ENCODE data around the gene CALB2.

CALB2 gene

DNA sequence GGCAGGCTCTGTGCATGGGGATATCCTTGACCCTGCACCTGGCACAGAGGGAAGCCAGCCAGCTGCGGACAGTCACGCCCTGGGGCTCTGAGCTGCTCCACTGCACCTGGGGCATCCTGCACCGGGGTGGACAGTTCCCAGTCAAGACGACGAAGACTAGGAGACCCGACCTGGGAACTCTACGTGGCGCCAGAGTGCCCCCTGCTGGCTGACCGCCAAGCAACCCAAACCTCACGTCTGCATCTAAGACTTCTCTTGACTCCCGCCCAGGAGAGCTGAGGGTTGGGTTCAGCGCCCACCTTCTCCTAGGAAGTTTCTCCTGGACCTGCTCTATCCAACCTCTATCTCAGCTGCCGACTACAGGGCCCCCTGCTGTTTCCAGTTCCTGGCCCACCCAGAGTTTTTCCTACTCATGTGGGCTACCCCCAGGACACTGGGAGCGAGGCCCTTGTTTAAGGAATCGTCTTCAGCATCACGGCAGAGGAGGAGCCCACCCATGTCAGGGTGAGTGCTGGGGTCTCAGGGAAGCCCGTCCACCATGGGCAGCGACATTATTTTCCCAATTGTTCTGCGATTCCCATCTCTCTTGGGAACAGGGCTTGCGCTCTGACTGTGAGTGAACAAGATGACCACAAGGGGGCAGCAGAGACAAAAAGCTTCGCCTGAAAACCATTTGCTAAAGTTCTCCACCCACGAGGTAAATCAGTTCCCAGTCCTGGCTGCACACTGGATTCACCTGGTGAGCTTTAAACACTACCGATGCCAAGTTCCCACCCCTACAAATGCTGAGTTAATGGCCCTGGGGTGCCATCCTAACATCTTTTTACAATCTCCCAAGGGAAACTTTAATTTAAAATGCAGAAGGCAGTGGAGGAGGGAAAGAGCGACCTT lies 54.0 kb downstream of the CALB2 start:
- peak overlapping the region; percentile 45 for H3K9ac ChIP-seq (ENCODE audit: low read depth, low read length)
- H3K36me3 ChIP-seq (ENCODE audit: insufficient read depth, low read length), result no peaks in the 10 kb centered on the region
- no peaks in the 10 kb centered on the region for H3K4me1 ChIP-seq (ENCODE audit: insufficient read depth, low read length)
- no peaks in the 10 kb centered on the region for H3K9me3 ChIP-seq (ENCODE audit: control insufficient read depth, insufficient read depth, low read length)

DNA sequence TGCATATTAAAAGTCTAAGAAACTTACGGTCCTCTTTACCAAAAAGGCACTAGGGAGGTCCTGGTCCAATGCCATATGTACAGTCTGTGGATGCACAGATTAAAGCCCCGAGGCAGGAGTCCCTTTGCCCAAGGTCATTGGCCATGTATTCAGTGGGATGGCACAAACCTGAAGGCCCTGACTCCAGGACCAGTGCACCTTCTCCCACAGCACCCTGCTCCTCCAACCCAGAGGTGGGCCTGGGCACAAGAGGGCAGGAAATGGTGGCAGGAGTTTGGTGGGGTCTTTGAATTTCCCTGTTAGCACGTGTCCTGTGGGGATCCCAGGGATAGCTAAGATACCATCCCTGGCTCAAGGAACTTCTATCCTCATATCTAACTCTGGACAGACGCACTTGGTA lies 54.8 kb downstream of the CALB2 start:
- H3K4me1 ChIP-seq (ENCODE audit: insufficient read depth, low read length), result no peaks in the 10 kb centered on the region
- no peaks in the 10 kb centered on the region for H3K36me3 ChIP-seq (ENCODE audit: insufficient read depth, low read length)
- H3K9ac ChIP-seq (ENCODE audit: low read depth, low read length), result no peak overlapping the region

DNA sequence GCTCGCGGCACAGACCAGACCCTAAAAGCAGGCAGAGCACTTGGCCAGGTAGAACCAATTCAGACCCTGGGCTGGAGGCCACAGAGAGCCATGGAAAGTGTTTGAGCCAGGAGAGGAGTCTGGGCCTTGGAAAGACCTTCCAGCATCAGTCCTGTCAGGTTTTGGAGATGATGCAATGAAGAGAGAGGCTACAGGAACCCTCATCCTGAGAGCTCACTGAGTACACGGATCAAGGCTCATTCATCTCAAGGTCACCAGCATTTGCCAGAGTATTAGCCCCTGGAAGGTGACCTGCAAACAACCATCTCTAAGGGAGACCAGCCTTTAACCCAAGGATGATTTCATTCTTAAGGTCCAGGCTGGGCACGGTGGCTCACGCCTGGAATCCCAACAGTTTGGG lies 55.5 kb downstream of the CALB2 start:
- Histone ChIP-seq H3K4me1 (ENCODE audit: insufficient read depth, low read length) (no peaks in the 10 kb centered on the region), H3K9me3 (ENCODE audit: control insufficient read depth, insufficient read depth, low read length) (no peaks in the 10 kb centered on the region), H3K36me3 (ENCODE audit: insufficient read depth, low read length) (no peaks in the 10 kb centered on the region), H3K9ac (ENCODE audit: low read depth, low read length) (no peak overlapping the region)

More for the DNA sequence above, 54.8 kb downstream of the CALB2 start:
- H3K9me3 ChIP-seq (ENCODE audit: control insufficient read depth, insufficient read depth, low read length), result no peaks in the 10 kb centered on the region

DNA sequence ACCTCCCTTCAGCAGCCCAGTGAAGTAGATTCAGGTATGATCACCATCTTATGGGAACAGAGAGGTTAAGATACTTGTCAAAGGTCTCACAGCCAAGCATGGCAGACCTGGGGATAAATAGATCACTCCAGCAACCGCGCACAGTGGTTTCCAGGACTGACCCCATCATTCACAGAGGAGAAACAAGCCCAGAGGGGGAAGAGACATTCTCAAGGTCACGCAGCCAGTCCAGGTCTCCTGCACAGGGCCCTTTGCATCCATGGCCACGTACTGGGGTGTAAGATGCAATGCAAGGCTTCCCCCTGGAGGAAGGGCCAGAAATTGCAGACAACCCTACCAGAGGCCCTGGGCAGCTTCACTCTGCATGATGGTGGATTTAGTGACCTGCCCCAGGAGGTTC lies 63.4 kb downstream of the CALB2 start:
- Histone ChIP-seq H3K9ac (ENCODE audit: low read depth, low read length) (no peak overlapping the region), H3K4me1 (ENCODE audit: insufficient read depth, low read length) (no peaks in the 10 kb centered on the region), H3K36me3 (ENCODE audit: insufficient read depth, low read length) (no peaks in the 10 kb centered on the region), H3K9me3 (ENCODE audit: control insufficient read depth, insufficient read depth, low read length) (no peaks in the 10 kb centered on the region)

DNA sequence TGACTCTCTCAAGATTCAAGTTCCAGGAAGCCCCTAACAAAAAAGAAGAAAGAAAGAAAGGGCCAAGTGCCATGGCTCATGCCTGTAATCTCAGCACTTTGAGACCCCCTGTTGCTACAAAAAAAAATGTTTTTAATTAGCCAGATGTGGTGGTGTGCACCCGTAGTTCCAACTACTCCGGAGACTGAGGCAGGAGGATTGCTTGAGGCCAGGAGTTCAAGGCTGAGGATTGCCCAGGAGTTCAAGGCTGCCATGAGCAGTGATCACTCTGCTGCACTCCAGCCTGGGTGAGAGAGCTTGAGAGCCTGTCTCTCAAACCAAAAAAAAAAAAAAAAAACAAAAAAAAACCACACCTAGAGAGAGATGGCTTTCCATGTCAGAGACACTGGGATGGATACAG lies 64.5 kb downstream of the CALB2 start:
- H3K36me3 ChIP-seq (ENCODE audit: insufficient read depth, low read length), result no peaks in the 10 kb centered on the region
- H3K9ac ChIP-seq (ENCODE audit: low read depth, low read length), result no peak overlapping the region
- no peaks in the 10 kb centered on the region for H3K9me3 ChIP-seq (ENCODE audit: control insufficient read depth, insufficient read depth, low read length)
- no peaks in the 10 kb centered on the region for H3K4me1 ChIP-seq (ENCODE audit: insufficient read depth, low read length)

DNA sequence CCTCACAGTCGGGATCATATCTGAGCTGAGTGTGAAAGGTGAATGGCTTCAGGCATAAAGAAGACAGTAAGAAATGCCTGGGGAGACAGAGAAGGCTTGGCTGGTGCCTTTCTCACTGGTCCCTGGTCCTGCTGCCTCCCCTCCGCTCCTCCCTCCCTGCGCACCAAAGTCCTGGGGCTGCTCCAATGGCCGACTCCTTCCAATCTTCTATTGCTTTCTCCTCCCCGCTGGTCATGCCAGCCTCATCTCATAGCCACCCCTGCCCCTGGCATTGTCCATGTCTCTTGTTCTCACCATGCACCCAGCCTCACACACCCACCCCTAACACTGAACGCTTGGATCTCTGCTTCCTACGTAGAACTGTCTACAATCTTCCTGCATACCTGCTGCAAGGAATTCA lies 65.3 kb downstream of the CALB2 start:
- H3K9me3 ChIP-seq (ENCODE audit: control insufficient read depth, insufficient read depth, low read length), result no peaks in the 10 kb centered on the region
- no peaks in the 10 kb centered on the region for H3K4me1 ChIP-seq (ENCODE audit: insufficient read depth, low read length)
- H3K36me3 ChIP-seq (ENCODE audit: insufficient read depth, low read length), result no peaks in the 10 kb centered on the region
- no peak overlapping the region for H3K9ac ChIP-seq (ENCODE audit: low read depth, low read length)

DNA sequence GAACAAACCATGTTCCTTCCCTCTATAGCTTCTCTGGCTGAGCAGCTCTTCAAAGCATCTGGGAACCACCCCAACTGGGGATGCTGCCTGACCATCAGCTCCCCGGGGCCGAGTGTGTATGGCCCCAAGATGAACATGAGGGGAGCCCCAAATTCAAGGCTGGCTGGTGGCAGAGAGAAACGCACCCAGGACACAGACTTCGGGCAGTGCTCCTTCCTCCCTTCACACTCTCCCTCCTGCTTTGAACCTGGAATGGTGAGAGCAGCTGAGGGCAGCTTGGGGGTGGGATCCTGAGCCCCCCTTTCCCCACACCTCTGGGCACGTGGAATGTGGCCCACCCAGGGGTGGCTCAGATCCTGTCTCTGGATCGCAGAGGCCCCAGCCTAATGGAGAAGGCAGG lies 66.1 kb downstream of the CALB2 start:
- Histone ChIP-seq H3K9me3 (ENCODE audit: control insufficient read depth, insufficient read depth, low read length) (no peaks in the 10 kb centered on the region), H3K36me3 (ENCODE audit: insufficient read depth, low read length) (no peaks in the 10 kb centered on the region), H3K4me1 (ENCODE audit: insufficient read depth, low read length) (no peaks in the 10 kb centered on the region), H3K9ac (ENCODE audit: low read depth, low read length) (no peak overlapping the region)

DNA sequence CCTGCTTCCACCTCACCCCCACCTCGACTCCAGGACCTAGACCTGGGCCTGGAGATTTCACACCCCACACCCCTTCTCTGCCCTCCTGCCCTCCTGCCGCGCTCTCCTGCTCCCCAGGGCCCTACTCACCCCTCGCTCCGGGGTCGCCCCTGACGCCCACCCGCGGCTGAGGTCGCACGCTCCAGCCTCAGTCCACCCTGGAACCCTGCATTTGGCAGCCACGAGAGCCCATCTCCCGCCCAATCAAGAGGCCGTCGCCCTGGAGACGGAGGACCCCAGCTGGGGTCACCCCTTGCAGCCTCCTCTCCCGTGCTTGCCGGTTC lies 67.2 kb downstream of the CALB2 start:
- H3K9me3 ChIP-seq (ENCODE audit: control insufficient read depth, insufficient read depth, low read length), result no peaks in the 10 kb centered on the region
- H3K36me3 ChIP-seq (ENCODE audit: insufficient read depth, low read length), result no peaks in the 10 kb centered on the region
- no peaks in the 10 kb centered on the region for H3K4me1 ChIP-seq (ENCODE audit: insufficient read depth, low read length)
- H3K9ac ChIP-seq (ENCODE audit: low read depth, low read length), result peak overlapping the region; percentile 61

DNA sequence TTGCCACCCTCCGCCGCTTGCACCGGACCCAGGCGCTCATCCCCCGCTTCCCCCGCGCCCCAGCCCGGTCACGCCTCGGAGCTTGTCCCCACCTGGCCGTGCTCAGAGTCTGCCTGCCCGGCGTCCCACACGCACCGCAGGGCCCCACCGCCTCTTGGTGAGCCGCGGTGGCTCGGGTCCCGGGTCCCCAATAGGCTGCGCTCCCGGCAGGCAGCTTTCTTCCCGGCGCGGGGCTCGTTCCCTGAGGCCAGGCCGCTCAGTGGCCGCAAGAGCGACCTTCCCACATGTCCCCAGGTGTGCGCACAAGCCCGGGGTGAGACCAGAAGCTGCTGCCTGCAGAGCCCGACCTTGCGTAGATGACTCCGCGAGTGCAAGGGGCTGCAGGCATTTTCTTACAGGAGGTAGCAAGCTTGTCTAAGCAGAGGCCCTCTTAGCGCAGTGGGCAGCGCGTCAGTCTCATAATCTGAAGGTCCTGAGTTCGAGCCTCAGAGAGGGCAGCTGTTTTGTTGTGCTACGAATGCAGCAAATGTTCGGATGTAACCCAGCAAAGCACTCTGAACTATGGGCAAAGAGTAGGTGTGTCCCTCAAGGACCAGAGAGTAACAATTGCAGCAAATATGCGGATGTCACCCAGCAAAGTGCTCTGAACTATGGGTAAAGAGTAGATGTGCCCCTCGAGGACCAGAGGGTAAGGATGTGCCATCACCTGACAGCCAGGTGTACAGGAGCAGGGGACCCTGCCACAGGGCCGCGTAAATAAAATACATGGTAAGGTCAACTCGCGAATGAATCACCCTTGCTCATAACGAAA lies 67.8 kb downstream of the CALB2 start:
- no peaks in the 10 kb centered on the region for H3K9me3 ChIP-seq (ENCODE audit: control insufficient read depth, insufficient read depth, low read length)
- H3K9ac ChIP-seq (ENCODE audit: low read depth, low read length), result peak overlapping the region; percentile 61; the same call in 1 of the 2 replicates
- no peaks in the 10 kb centered on the region for H3K4me1 ChIP-seq (ENCODE audit: insufficient read depth, low read length)
- H3K36me3 ChIP-seq (ENCODE audit: insufficient read depth, low read length), result no peaks in the 10 kb centered on the region

DNA sequence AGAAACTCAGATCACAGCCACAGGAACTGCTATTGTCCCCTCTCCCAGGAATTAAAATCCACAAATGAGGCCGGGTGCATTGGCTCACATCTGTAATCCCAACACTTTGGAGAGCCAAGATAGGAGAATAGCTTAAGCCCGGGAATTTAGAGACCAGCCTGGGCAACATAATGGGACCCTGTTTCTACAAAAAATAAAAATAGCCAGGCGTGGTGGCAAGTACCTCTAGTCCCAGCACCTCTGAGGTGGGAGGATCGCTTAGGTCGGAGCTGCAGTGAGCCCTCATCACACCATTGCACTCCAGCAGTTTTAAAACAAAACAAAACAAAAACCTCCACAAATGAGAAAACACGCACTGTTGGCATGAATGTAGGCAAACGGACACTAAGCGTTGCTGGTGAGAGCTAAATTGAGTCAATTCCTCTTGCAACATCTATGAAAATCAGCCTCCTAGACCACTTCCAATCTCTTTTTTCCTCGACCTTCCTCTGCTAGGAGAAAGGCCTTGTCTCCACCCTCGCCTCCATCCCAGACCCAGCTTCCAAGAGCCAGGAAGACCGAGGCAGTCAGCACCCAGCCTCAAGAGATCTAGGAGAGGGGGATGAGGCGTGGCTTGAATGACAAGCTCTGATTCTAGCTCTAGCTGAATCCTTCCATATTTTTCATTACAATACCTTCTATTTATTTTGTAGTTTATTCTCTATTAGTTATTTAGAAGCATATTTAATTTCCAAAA lies 68.5 kb downstream of the CALB2 start:
- H3K36me3 ChIP-seq (ENCODE audit: insufficient read depth, low read length), result no peaks in the 10 kb centered on the region
- no peaks in the 10 kb centered on the region for H3K4me1 ChIP-seq (ENCODE audit: insufficient read depth, low read length)
- H3K9ac ChIP-seq (ENCODE audit: low read depth, low read length), result peak overlapping the region; percentile 3; the same call in 1 of the 2 replicates
- H3K9me3 ChIP-seq (ENCODE audit: control insufficient read depth, insufficient read depth, low read length), result no peaks in the 10 kb centered on the region

DNA sequence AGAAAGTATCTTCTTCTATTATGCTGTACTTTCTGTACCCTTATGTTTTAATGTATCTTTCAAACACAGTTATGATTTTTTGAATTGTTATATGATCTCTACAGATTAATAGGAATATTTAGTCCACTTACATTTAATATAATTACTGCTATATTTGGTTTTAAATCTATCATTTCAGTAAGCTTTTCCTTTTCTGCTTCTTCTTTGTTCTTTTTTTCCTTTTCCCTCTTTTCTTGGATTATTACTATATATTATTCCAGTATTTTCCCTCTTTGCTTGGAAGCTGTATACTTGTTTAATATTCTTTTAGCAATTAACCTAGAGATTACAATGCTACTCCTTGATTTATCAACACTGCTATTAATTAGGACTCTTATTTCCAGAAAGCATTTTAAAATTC lies 69.9 kb downstream of the CALB2 start:
- no peak overlapping the region for H3K9ac ChIP-seq (ENCODE audit: low read depth, low read length)
- H3K9me3 ChIP-seq (ENCODE audit: control insufficient read depth, insufficient read depth, low read length), result no peaks in the 10 kb centered on the region
- no peaks in the 10 kb centered on the region for H3K36me3 ChIP-seq (ENCODE audit: insufficient read depth, low read length)
- no peaks in the 10 kb centered on the region for H3K4me1 ChIP-seq (ENCODE audit: insufficient read depth, low read length)

DNA sequence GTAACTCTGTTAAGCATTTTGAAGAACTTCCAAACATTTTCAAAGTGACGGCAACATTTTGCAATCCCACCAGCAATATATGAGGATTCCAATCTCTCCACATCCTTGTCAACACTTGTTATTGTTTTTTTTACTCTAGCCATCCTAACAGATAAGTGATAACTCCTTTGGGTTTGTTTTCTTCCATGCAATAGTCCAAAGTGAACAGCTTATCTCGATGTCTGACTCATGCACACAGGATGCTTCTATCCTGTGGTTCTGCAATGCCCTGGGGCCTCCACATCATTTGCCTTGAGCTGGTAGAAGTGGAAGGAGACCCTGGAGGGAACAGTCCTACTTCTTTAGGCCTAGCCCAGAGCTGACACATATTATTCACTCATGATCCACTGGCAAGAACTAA lies 70.4 kb downstream of the CALB2 start:
- H3K9ac ChIP-seq (ENCODE audit: low read depth, low read length), result no peak overlapping the region
- no peaks in the 10 kb centered on the region for H3K4me1 ChIP-seq (ENCODE audit: insufficient read depth, low read length)
- no peaks in the 10 kb centered on the region for H3K36me3 ChIP-seq (ENCODE audit: insufficient read depth, low read length)
- no peaks in the 10 kb centered on the region for H3K9me3 ChIP-seq (ENCODE audit: control insufficient read depth, insufficient read depth, low read length)

DNA sequence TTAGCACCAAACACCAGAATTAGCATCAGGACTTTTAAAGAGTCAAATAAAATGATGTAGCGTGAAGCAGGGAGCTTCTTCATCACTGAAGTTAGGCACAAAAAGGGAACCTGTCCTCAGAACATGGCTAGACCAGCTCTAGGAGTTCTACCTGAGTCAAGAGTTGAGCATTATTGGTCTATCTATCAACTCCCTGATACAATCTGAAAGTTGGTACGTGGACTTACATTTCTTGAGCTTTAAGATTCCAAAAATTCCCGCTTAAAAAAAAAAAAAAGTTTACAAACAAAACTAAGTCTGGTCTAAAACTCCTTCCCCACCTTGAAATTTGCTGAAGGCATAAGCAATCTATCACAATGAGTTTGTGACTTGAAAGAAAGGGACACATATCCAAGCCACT lies 71.1 kb downstream of the CALB2 start:
- H3K9ac ChIP-seq (ENCODE audit: low read depth, low read length), result no peak overlapping the region
- H3K36me3 ChIP-seq (ENCODE audit: insufficient read depth, low read length), result no peaks in the 10 kb centered on the region
- H3K4me1 ChIP-seq (ENCODE audit: insufficient read depth, low read length), result no peaks in the 10 kb centered on the region
- H3K9me3 ChIP-seq (ENCODE audit: control insufficient read depth, insufficient read depth, low read length), result no peaks in the 10 kb centered on the region

DNA sequence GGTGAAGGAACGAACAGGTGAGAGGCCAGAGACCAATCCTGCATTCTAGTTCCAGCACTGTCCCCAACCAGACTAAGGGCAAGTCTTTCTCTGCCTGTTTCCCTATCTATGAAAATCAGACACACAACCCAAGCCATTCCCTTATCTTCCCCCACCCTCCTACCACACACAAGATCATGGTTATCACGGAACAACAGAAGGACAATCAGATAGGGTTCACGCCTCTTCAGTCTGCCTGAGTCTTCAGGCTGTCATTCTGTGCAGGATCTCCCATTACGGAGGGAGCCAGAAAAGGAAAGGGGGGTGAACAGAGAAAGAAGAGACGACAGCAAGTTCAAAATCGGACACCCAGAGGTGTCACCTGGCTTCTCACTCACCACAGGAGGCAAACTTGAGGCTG lies 72.2 kb downstream of the CALB2 start:
- Histone ChIP-seq H3K9me3 (ENCODE audit: control insufficient read depth, insufficient read depth, low read length) (no peaks in the 10 kb centered on the region), H3K36me3 (ENCODE audit: insufficient read depth, low read length) (no peaks in the 10 kb centered on the region), H3K4me1 (ENCODE audit: insufficient read depth, low read length) (no peaks in the 10 kb centered on the region), H3K9ac (ENCODE audit: low read depth, low read length) (no peak overlapping the region)
